ENCODE data around the gene KIAA1958. TPM values are rescaled to one million over a fixed set of nuclear protein-coding genes. Genes with fewer than 3 reads are reported as not detected.

Gene KIAA1958
- total RNA-seq, result 10 to 100 TPM in 1 of 2 donors, 1 to 10 TPM in 1; 7.0 to 42.8 TPM

- Histone ChIP-seq H3K27me3 (replicated peaks; ENCODE audit: insufficient read depth) (no peaks in the 10 kb centered on the region), H3K4me3 (peak within 1 kb of the TSS; percentile 83 to 97), H3K9me3 (no peaks in the 10 kb centered on the region), H3K36me3 (no peaks in the 10 kb centered on the region), H3K27ac (peak within 1 kb of the TSS; percentile 80 to 82), H3K4me1 (replicated peaks) (no peaks in the 10 kb centered on the region)
- peak; percentile 82 for DNase-seq (ENCODE audit: low spot score)
- WGBS, result 2% methylated on average over 32 of the region's 93 CpGs
- intact Hi-C loops (cut with DNase I), result loop anchor here (5.0 to 10.0 kb wide), 2 partner anchors 109 to 228 kb away; partner anchors contain the start of gene INIP
- TF ChIP-seq POLR2A (IDR thresholded peaks at IDR 0.05) (peak; percentile 57), POLR2AphosphoS5 (IDR thresholded peaks at IDR 0.05) (peak; percentile 58), CTCF (IDR thresholded peaks at IDR 0.05) (no peak)
These were observed at the start of gene KIAA1958 for GRCh38 chr9:112486221-112487007. Gene KIAA1958 (plus strand): TSS chr9:112486827. CDS start chr9:112574081, 87,254 bp downstream.

GRCh38 chr9:112437406-112437805 lies 49.2 kb upstream of the KIAA1958 start:
- H3K9me3 ChIP-seq, result no peaks in the 10 kb centered on the region
- no peaks in the 10 kb centered on the region for H3K4me1 ChIP-seq (replicated peaks)
- H3K4me3 ChIP-seq, result no peak overlapping the region
- TF ChIP-seq CTCF (IDR thresholded peaks at IDR 0.05), result no peak
- TF ChIP-seq POLR2A (IDR thresholded peaks at IDR 0.05), result no peak
- TF ChIP-seq POLR2AphosphoS5 (IDR thresholded peaks at IDR 0.05), result no peak
- intact Hi-C loops (cut with DNase I), result no loop called here
- no peaks in the 10 kb centered on the region for H3K27me3 ChIP-seq (replicated peaks; ENCODE audit: insufficient read depth)
- no peak for DNase-seq (ENCODE audit: low spot score)
- no peak overlapping the region for H3K27ac ChIP-seq
- WGBS, result 98% methylated on average over 2 of the region's 2 CpGs
- H3K36me3 ChIP-seq, result no peaks in the 10 kb centered on the region

GRCh38 chr9:112439171-112439570 lies 47.5 kb upstream of the KIAA1958 start:
- TF ChIP-seq CTCF (IDR thresholded peaks at IDR 0.05), result no peak
- no peak for TF ChIP-seq POLR2A (IDR thresholded peaks at IDR 0.05)
- TF ChIP-seq POLR2AphosphoS5 (IDR thresholded peaks at IDR 0.05), result no peak
- no peak for DNase-seq (ENCODE audit: low spot score)

GRCh38 chr9:112439825-112440224 lies 46.8 kb upstream of the KIAA1958 start:
- 76% methylated on average over 2 of the region's 2 CpGs for WGBS
- H3K36me3 ChIP-seq, result no peaks in the 10 kb centered on the region
- H3K4me1 ChIP-seq (replicated peaks), result no peaks in the 10 kb centered on the region
- H3K27ac ChIP-seq, result no peak overlapping the region
- H3K4me3 ChIP-seq, result no peak overlapping the region
- no peaks in the 10 kb centered on the region for H3K27me3 ChIP-seq (replicated peaks; ENCODE audit: insufficient read depth)
- no peaks in the 10 kb centered on the region for H3K9me3 ChIP-seq
- no peak for TF ChIP-seq POLR2AphosphoS5 (IDR thresholded peaks at IDR 0.05)
- no peak for TF ChIP-seq POLR2A (IDR thresholded peaks at IDR 0.05)
- no peak for TF ChIP-seq CTCF (IDR thresholded peaks at IDR 0.05)
- no peak for DNase-seq (ENCODE audit: low spot score)
- intact Hi-C loops (cut with DNase I), result loop anchor here (5.0 to 10.0 kb wide), 2 partner anchors 58 to 265 kb away; partner anchors contain the start of gene HSDL2

More at GRCh38 chr9:112439171-112439570, 47.5 kb upstream of the KIAA1958 start:
- Histone ChIP-seq H3K9me3 (no peaks in the 10 kb centered on the region), H3K4me3 (no peak overlapping the region), H3K27ac (no peak overlapping the region), H3K4me1 (replicated peaks) (no peaks in the 10 kb centered on the region), H3K36me3 (no peaks in the 10 kb centered on the region), H3K27me3 (replicated peaks; ENCODE audit: insufficient read depth) (no peaks in the 10 kb centered on the region)
- intact Hi-C loops (cut with DNase I), result no loop called here
- WGBS, result 60% methylated on average over 2 of the region's 2 CpGs
